WTC11 (cell line): Measurements from ENCODE around the gene MRPS22. TPM values are rescaled to one million over a fixed set of nuclear protein-coding genes. Genes with fewer than 3 reads are reported as not detected.

Experiments
- ATAC-seq: fragments of 200-7000 bp; cut with Tn5 transposase; 2 replicates; pipeline ENCODE4 v1.10.0; 2021; ENCODE audit warnings: mild to moderate bottlenecking, moderate library complexity
- CTCF ChIA-PET: fragments of 300-600 bp; sonication (Branson Sonifier 250); formaldehyde crosslinking; loops from one replicate; lab custom pipeline; 2021; ENCODE audit warnings: antibody characterized with exemption; lab: Charles Lee
- POLR2A ChIA-PET: fragments of 350-600 bp; sonication (Branson Sonifier 250); formaldehyde crosslinking; loops from one replicate; lab custom pipeline; 2021; ENCODE audit warnings: antibody characterized with exemption; lab: Charles Lee
- DNase-seq: peaks from one replicate; pipeline ENCODE4 v3.0.0; 2021; ENCODE audit warnings: low spot score
- H3K27ac Mint-ChIP-seq: 2 replicates; pipeline ENCODE4 v1.8.0; 2021; ENCODE audit warnings: mixed read lengths
- H3K27me3 Mint-ChIP-seq: 2 replicates; pipeline ENCODE4 v1.8.0; 2021; ENCODE audit warnings: low read depth, mild to moderate bottlenecking, moderate library complexity, mixed read lengths
- H3K36me3 Mint-ChIP-seq: 2 replicates; pipeline ENCODE4 v1.8.0; 2021; ENCODE audit warnings: mixed read lengths
- H3K4me1 Mint-ChIP-seq: 2 replicates; pipeline ENCODE4 v1.8.0; 2022; ENCODE audit warnings: mixed read lengths
- H3K4me3 Mint-ChIP-seq: 2 replicates; pipeline ENCODE4 v1.8.0; 2021; ENCODE audit warnings: mild to moderate bottlenecking, moderate library complexity, mixed read lengths
- H3K9me3 Mint-ChIP-seq: 2 replicates; pipeline ENCODE4 v1.8.0; 2021; ENCODE audit warnings: mixed read lengths
- ATF2 ChIP-seq: sonication (generic); formaldehyde crosslinking; IDR thresholded peaks from 2 replicates; pipeline ENCODE4 v1.8.1; 2022; ENCODE audit warnings: low read depth, missing genetic modification reagents, borderline replicate concordance
- CBFB ChIP-seq: sonication (generic); formaldehyde crosslinking; IDR thresholded peaks from 2 replicates; pipeline ENCODE4 v1.8.1; 2022; ENCODE audit warnings: mild to moderate bottlenecking, low read depth, missing genetic modification reagents
- CREB1 ChIP-seq: sonication (generic); formaldehyde crosslinking; IDR thresholded peaks from 2 replicates; pipeline ENCODE4 v1.8.0; 2023; ENCODE audit warnings: mild to moderate bottlenecking, missing genetic modification reagents
- CTCF ChIP-seq: fragments of 200-600 bp; IDR thresholded peaks from 2 replicates; pipeline ENCODE4 v1.8.0; 2022; ENCODE audit warnings: antibody characterized with exemption
- ESRRA ChIP-seq: sonication (generic); formaldehyde crosslinking; IDR thresholded peaks from 2 replicates; pipeline ENCODE4 v1.8.1; 2022; ENCODE audit warnings: mild to moderate bottlenecking, missing genetic modification reagents, borderline replicate concordance
- ETV6 ChIP-seq: sonication (generic); formaldehyde crosslinking; IDR thresholded peaks from 2 replicates; pipeline ENCODE4 v1.8.1; 2022; ENCODE audit warnings: mild to moderate bottlenecking, missing genetic modification reagents
- FOXK1 ChIP-seq: sonication (generic); formaldehyde crosslinking; IDR thresholded peaks from 2 replicates; pipeline ENCODE4 v1.8.0; 2022; ENCODE audit warnings: mild to moderate bottlenecking, moderate library complexity, missing genetic modification reagents
- GTF2I ChIP-seq: fragments of 250-450 bp; sonication (Bioruptor Pico); conservative IDR thresholded peaks from 2 replicates; pipeline ENCODE4 v1.4.0; 2021; ENCODE audit warnings: mild to moderate bottlenecking
- JAZF1 ChIP-seq: fragments of 250-450 bp; sonication (Bioruptor Pico); IDR thresholded peaks from 2 replicates; pipeline ENCODE4 v1.9.0; 2021; ENCODE audit warnings: moderate library complexity, mild to moderate bottlenecking, inconsistent platforms
- JUN ChIP-seq: sonication (generic); formaldehyde crosslinking; IDR thresholded peaks from 2 replicates; pipeline ENCODE4 v1.8.0; 2023; ENCODE audit warnings: mild to moderate bottlenecking, missing genetic modification reagents
- NFATC4 ChIP-seq: fragments of 250-450 bp; sonication (Bioruptor Pico); IDR thresholded peaks from 2 replicates; pipeline ENCODE4 v1.9.0; 2021; ENCODE audit warnings: mild to moderate bottlenecking
- NFE2L1 ChIP-seq: sonication (generic); formaldehyde crosslinking; IDR thresholded peaks from 2 replicates; pipeline ENCODE4 v1.8.1; 2023; ENCODE audit warnings: missing genetic modification reagents
- NR2C2 ChIP-seq: sonication (generic); formaldehyde crosslinking; IDR thresholded peaks from 2 replicates; pipeline ENCODE4 v1.8.0; 2022; ENCODE audit warnings: mild to moderate bottlenecking, missing genetic modification reagents
- RORB ChIP-seq: fragments of 250-450 bp; sonication (Bioruptor Pico); IDR thresholded peaks from 2 replicates; pipeline ENCODE4 v1.9.0; 2021; ENCODE audit warnings: mild to moderate bottlenecking
- TCF7 ChIP-seq: sonication (generic); formaldehyde crosslinking; IDR thresholded peaks from 2 replicates; pipeline ENCODE4 v1.8.0; 2022; ENCODE audit warnings: mild to moderate bottlenecking, low read depth, missing genetic modification reagents, moderate library complexity
- TEAD1 ChIP-seq: sonication (generic); formaldehyde crosslinking; IDR thresholded peaks from 2 replicates; pipeline ENCODE4 v1.8.0; 2022; ENCODE audit warnings: mild to moderate bottlenecking, missing genetic modification reagents
- TEAD4 ChIP-seq: sonication (generic); formaldehyde crosslinking; IDR thresholded peaks from 2 replicates; pipeline ENCODE4 v1.8.0; 2022; ENCODE audit warnings: mild to moderate bottlenecking, missing genetic modification reagents
- USF1 ChIP-seq: sonication (generic); formaldehyde crosslinking; IDR thresholded peaks from 2 replicates; pipeline ENCODE4 v1.8.0; 2022; ENCODE audit warnings: mild to moderate bottlenecking, missing genetic modification reagents
- ZNF138 ChIP-seq: sonication (generic); formaldehyde crosslinking; conservative IDR thresholded peaks from 2 replicates; pipeline ENCODE4 v1.8.1; 2022; ENCODE audit warnings: mild to moderate bottlenecking, moderate library complexity, missing genetic modification reagents
- ZNF281 ChIP-seq: sonication (generic); formaldehyde crosslinking; IDR thresholded peaks from 2 replicates; pipeline ENCODE4 v1.8.0; 2023; ENCODE audit warnings: mild to moderate bottlenecking, missing genetic modification reagents
- ZNF425 ChIP-seq: fragments of 250-450 bp; sonication (Bioruptor Pico); conservative IDR thresholded peaks from 2 replicates; pipeline ENCODE4 v1.9.0; 2021; ENCODE audit warnings: mild to moderate bottlenecking
- total RNA-seq: library from RNA; stranded (reverse); gene quantifications from 3 replicates; pipeline ENCODE4 v1.2.3, GENCODE V29; 2021
- TF ChIP-seq, protein P1 (sequence below): fragments of 250-450 bp; sonication (Bioruptor Pico); IDR thresholded peaks from 2 replicates; pipeline ENCODE4 v1.8.0; 2021; ENCODE audit warnings: mild to moderate bottlenecking
- TF ChIP-seq, protein P2 (sequence below): sonication (generic); formaldehyde crosslinking; IDR thresholded peaks from 2 replicates; pipeline ENCODE4 v1.8.0; 2022; ENCODE audit warnings: mild to moderate bottlenecking, missing genetic modification reagents
- TF ChIP-seq, protein P3 (sequence below): sonication (generic); formaldehyde crosslinking; IDR thresholded peaks from 2 replicates; pipeline ENCODE4 v1.8.0; 2023; ENCODE audit warnings: missing genetic modification reagents

MRPS22 gene
- total RNA-seq, 1 experiment from 2014 or later, result 44.6 TPM

DNA sequence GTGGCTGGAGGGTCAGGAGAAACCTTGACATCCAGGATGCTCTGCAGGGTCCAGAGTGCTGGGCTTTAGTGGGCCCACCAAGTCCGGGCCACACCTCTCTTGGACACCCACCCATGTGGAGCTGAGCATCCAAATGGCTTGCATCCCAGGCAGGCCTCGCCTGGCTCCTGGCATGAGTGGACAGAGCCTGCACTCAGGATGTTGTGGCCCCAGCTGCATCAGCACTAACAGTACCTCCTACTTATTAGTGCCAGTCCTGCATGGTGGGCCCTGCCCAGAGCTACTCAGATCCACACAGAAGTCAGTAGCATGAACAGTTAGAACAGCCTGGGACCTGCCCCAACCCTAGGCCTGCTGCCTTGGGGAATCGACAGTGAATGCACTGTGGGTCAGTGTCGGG is 42.2 kb upstream of the MRPS22 start (continued):
- TF ChIP-seq, protein P1, sequence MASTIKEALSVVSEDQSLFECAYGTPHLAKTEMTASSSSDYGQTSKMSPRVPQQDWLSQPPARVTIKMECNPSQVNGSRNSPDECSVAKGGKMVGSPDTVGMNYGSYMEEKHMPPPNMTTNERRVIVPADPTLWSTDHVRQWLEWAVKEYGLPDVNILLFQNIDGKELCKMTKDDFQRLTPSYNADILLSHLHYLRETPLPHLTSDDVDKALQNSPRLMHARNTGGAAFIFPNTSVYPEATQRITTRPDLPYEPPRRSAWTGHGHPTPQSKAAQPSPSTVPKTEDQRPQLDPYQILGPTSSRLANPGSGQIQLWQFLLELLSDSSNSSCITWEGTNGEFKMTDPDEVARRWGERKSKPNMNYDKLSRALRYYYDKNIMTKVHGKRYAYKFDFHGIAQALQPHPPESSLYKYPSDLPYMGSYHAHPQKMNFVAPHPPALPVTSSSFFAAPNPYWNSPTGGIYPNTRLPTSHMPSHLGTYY (CRISPR knock-in tag), result no peak
- TF ChIP-seq ZNF138 (no peak), RORB (CRISPR knock-in tag) (no peak), NR2C2 (no peak), TEAD4 (CRISPR knock-in tag) (no peak), FOXK1 (CRISPR knock-in tag) (no peak), CREB1 (CRISPR knock-in tag) (no peak), ATF2 (CRISPR knock-in tag) (no peak), ETV6 (CRISPR knock-in tag) (no peak), JAZF1 (CRISPR knock-in tag) (no peak), TEAD1 (CRISPR knock-in tag) (no peak), CTCF (no peak), NFATC4 (no peak)

DNA sequence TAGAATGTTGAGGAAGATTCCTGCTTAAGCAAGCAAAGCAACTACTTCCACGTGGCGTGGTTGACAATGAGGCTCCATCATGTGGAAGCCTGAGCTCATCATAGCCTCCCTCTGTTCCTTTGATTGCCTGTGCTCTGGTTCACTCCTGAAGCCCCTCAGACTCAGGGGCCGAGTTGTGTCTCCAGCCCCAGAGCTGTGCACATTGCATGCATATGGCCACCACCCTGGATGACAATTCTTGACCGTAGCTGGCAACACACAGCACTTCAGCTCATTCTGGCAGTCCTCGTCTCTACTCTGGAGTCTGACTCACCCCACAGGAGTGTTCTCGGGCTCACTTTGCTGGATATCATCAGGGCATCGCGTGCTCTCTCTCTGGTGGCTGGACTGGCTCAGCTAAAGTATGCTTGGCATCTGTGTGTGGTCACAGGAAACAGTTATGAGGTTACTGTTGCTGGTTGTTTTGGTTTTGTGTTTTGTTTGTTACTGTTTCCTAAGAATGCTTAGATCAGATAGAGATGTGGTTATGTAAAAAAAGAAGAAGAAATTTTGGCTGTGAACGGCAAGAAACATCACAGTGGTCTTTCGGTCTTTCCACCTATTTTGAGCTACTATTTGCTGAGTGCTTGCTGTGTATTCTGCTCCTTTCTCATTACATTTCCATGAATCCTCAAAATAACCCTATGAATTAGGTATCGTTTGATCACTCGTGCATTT is 41.6 kb upstream of the MRPS22 start:
- H3K36me3 Mint-ChIP-seq, result no peaks in the 10 kb centered on the region
- POLR2A ChIA-PET, result no interaction called here
- H3K27ac Mint-ChIP-seq, result no peak overlapping the region
- H3K27me3 Mint-ChIP-seq, result no peaks in the 10 kb centered on the region
- H3K4me1 Mint-ChIP-seq, result peaks cover 14% of the 10 kb centered on the region
- peaks cover 11% of the 10 kb centered on the region; the same call in 1 of the 2 replicates for H3K9me3 Mint-ChIP-seq
- CTCF ChIA-PET, result interaction anchor here (1.0 to 2.4 kb wide), 5 partner anchors 12 to 366 kb away, joined by 3 to 9 read pairs (median 6); no protein-coding TSS in a partner anchor
- ATAC-seq (no peak), DNase-seq (no peak)
- no peak overlapping the region for H3K4me3 Mint-ChIP-seq
- no peak for TF ChIP-seq ZNF281 (CRISPR knock-in tag)
- no peak for TF ChIP-seq NFE2L1 (CRISPR knock-in tag)
- TF ChIP-seq, protein P2, sequence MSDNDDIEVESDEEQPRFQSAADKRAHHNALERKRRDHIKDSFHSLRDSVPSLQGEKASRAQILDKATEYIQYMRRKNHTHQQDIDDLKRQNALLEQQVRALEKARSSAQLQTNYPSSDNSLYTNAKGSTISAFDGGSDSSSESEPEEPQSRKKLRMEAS (CRISPR knock-in tag), result no peak
- no peak for TF ChIP-seq RORB (CRISPR knock-in tag)
- TF ChIP-seq GTF2I (CRISPR knock-in tag), result no peak
- TF ChIP-seq, protein P3, sequence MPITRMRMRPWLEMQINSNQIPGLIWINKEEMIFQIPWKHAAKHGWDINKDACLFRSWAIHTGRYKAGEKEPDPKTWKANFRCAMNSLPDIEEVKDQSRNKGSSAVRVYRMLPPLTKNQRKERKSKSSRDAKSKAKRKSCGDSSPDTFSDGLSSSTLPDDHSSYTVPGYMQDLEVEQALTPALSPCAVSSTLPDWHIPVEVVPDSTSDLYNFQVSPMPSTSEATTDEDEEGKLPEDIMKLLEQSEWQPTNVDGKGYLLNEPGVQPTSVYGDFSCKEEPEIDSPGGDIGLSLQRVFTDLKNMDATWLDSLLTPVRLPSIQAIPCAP, result no peak
- TF ChIP-seq JUN (CRISPR knock-in tag), result no peak
- no peak for TF ChIP-seq CBFB
- TF ChIP-seq ATF2 (CRISPR knock-in tag), result no peak
- no peak for TF ChIP-seq ZNF425 (CRISPR knock-in tag)
- no peak for TF ChIP-seq TEAD1 (CRISPR knock-in tag)
- no peak for TF ChIP-seq TCF7 (CRISPR knock-in tag)
- no peak for TF ChIP-seq USF1 (CRISPR knock-in tag)
- TF ChIP-seq ESRRA (CRISPR knock-in tag), result no peak
